HG03139 (cell line): ENCODE data around the gene SPEM1.

ENCODE experiments used
- ATAC-seq: cut with Tn5 transposase; IDR thresholded peaks from one replicate; pipeline ENCODE4 v1.9.1; 2021; ENCODE audit not compliant: unreplicated experiment

The SPEM1 gene

GRCh38 chr17:7419819-7420610 is at the start of gene SPEM1:
SPEM1 (plus strand) TSS chr17:7420324; CDS start chr17:7420385, 61 bp downstream.
- no peak for ATAC-seq

- no peak for ATAC-seq
Measured at GRCh38 chr17:7370853-7371252, 49.3 kb upstream of the SPEM1 start.

GRCh38 chr17:7374353-7374752 is 45.8 kb upstream of the SPEM1 start:
- ATAC-seq = no peak

- no peak for ATAC-seq
Measured at GRCh38 chr17:7379134-7379533, 41.0 kb upstream of the SPEM1 start.

- ATAC-seq = no peak
Measured at GRCh38 chr17:7380321-7380720, 39.8 kb upstream of the SPEM1 start.

- no peak for ATAC-seq
Measured at GRCh38 chr17:7380855-7381683, 39.1 kb upstream of the SPEM1 start, which contains the start of gene TNK1. TNK1 (plus strand) TSS chr17:7381089; CDS start chr17:7382927, 1,838 bp downstream.

- no peak for ATAC-seq
Measured at GRCh38 chr17:7382901-7383300, 37.2 kb upstream of the SPEM1 start.

GRCh38 chr17:7383371-7383741 is 36.8 kb upstream of the SPEM1 start:
- ATAC-seq = no peak

- no peak for ATAC-seq
Measured at GRCh38 chr17:7383742-7384488, 36.2 kb upstream of the SPEM1 start.

GRCh38 chr17:7384489-7385081 is 35.5 kb upstream of the SPEM1 start:
- ATAC-seq = no peak

GRCh38 chr17:7388856-7389255 is 31.3 kb upstream of the SPEM1 start:
- ATAC-seq = no peak

GRCh38 chr17:7389924-7390910 is 29.9 kb upstream of the SPEM1 start:
- no peak for ATAC-seq

GRCh38 chr17:7391307-7391706 is 28.8 kb upstream of the SPEM1 start:
- ATAC-seq = no peak

- no peak for ATAC-seq
Measured at GRCh38 chr17:7392696-7393612, 27.2 kb upstream of the SPEM1 start.

- peak; percentile 13 for ATAC-seq
Measured at GRCh38 chr17:7393613-7394451, 26.3 kb upstream of the SPEM1 start.

GRCh38 chr17:7394452-7395191 is 25.5 kb upstream of the SPEM1 start, which contains the start of gene PLSCR3:
PLSCR3 (minus strand) TSS chr17:7394525; CDS start chr17:7394110, 415 bp downstream.
- peak; percentile 61 for ATAC-seq

GRCh38 chr17:7396147-7396546 is 24.0 kb upstream of the SPEM1 start:
- no peak for ATAC-seq
